ENCODE measurements around the gene IRF2BP1.

GRCh38 chr19:45935267-45935666 is 49.3 kb upstream of the IRF2BP1 start:
- no peak for TF ChIP-seq CTCF (IDR thresholded peaks at IDR 0.05)
- TF ChIP-seq POLR2A (IDR thresholded peaks at IDR 0.05) = no peak
